Measurements from ENCODE around the gene NUP58.

NUP58 gene

DNA sequence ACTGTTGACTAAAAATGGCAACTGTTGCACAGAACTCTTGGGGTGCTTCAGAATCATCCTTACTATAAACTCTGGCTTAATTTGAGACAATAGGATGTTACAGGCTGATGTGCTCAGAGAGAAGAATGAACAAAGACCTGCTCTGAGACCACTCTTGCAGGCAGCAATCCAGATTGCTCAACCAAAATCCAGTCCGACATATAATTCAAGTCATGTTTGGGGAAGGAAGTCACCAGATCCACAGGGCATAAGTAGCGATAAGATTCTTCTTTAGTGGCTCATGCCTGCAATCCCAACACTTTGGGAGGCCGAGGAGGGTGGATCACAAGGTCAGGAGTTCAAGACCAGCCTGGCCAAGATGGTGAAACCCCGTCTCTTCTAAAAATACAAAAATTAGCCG lies 34.7 kb upstream of the NUP58 start:
- no peaks in the 10 kb centered on the region for H3K9me3 Mint-ChIP-seq
- no peak for DNase-seq
- H3K4me3 Mint-ChIP-seq, result no peak overlapping the region
- TF ChIP-seq, protein P1, sequence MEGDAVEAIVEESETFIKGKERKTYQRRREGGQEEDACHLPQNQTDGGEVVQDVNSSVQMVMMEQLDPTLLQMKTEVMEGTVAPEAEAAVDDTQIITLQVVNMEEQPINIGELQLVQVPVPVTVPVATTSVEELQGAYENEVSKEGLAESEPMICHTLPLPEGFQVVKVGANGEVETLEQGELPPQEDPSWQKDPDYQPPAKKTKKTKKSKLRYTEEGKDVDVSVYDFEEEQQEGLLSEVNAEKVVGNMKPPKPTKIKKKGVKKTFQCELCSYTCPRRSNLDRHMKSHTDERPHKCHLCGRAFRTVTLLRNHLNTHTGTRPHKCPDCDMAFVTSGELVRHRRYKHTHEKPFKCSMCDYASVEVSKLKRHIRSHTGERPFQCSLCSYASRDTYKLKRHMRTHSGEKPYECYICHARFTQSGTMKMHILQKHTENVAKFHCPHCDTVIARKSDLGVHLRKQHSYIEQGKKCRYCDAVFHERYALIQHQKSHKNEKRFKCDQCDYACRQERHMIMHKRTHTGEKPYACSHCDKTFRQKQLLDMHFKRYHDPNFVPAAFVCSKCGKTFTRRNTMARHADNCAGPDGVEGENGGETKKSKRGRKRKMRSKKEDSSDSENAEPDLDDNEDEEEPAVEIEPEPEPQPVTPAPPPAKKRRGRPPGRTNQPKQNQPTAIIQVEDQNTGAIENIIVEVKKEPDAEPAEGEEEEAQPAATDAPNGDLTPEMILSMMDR (IDR thresholded peaks at IDR 0.05), result no peak
- H3K4me1 Mint-ChIP-seq, result no peaks in the 10 kb centered on the region
- H3K27me3 Mint-ChIP-seq (ENCODE audit: low read depth, poor library complexity), result peaks cover 3% of the 10 kb centered on the region
- peaks cover 26% of the 10 kb centered on the region for H3K36me3 Mint-ChIP-seq (ENCODE audit: low read depth)
- no peak overlapping the region for H3K27ac Mint-ChIP-seq

DNA sequence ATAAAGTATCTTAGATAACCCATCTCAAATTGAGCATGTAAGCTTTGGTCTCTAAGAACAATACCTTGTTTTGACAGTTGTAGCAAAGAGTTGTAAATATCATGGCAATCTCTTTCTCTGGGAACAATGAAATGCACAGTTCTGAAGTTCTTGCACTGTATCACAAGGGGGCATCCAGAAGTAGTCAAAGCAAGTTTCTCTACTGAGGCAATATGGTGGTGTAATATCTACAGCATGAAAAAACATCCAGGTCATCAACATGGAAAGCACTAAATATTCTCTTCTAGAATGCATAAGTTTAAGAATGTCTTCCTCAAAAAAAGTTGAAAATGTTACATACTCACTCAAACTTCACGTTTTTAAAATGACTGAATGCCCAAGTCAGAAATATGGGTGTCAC lies 33.7 kb upstream of the NUP58 start:
- DNase-seq, result no peak
- Mint-ChIP-seq H3K9me3 (no peaks in the 10 kb centered on the region), H3K4me3 (no peak overlapping the region), H3K4me1 (no peaks in the 10 kb centered on the region), H3K27ac (no peak overlapping the region), H3K27me3 (ENCODE audit: low read depth, poor library complexity) (peaks cover 3% of the 10 kb centered on the region), H3K36me3 (ENCODE audit: low read depth) (peaks cover 35% of the 10 kb centered on the region)
- TF ChIP-seq, protein P1 (IDR thresholded peaks at IDR 0.05), result no peak

GRCh38 chr13:25268561-25268960 lies 32.9 kb upstream of the NUP58 start:
- Mint-ChIP-seq H3K27me3 (ENCODE audit: low read depth, poor library complexity) (peaks cover 3% of the 10 kb centered on the region), H3K4me3 (no peak overlapping the region), H3K36me3 (ENCODE audit: low read depth) (peaks cover 40% of the 10 kb centered on the region), H3K27ac (no peak overlapping the region), H3K4me1 (no peaks in the 10 kb centered on the region), H3K9me3 (no peaks in the 10 kb centered on the region)
- no peak for DNase-seq
- TF ChIP-seq, protein P1 (IDR thresholded peaks at IDR 0.05), result no peak

DNA sequence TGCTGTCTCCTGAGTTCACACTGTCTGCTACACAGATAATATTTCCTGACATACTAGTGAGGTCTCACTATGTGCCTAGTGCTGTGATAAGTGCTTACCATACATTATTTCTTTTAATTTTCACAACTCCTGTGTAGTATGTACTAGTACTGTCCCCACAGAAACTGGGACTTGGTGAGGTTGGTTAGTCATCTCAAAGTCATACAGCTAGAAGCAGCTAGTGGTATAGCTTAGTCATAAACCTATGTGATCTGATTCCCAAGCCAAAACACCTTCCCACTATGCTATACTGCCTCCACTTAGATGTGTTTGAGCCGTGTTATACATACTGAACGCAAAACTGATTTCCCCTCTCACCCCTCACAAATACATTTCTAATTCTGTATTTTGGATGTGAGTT lies 24.7 kb upstream of the NUP58 start:
- Mint-ChIP-seq H3K9me3 (no peaks in the 10 kb centered on the region), H3K27ac (no peak overlapping the region), H3K27me3 (ENCODE audit: low read depth, poor library complexity) (no peaks in the 10 kb centered on the region), H3K4me3 (no peak overlapping the region), H3K36me3 (ENCODE audit: low read depth) (peaks cover 26% of the 10 kb centered on the region), H3K4me1 (peaks cover 8% of the 10 kb centered on the region)
- no peak for DNase-seq
- TF ChIP-seq, protein P1 (IDR thresholded peaks at IDR 0.05), result no peak

GRCh38 chr13:25280396-25280795 lies 21.0 kb upstream of the NUP58 start:
- DNase-seq, result no peak
- no peaks in the 10 kb centered on the region for H3K27me3 Mint-ChIP-seq (ENCODE audit: low read depth, poor library complexity)
- H3K4me3 Mint-ChIP-seq, result no peak overlapping the region
- H3K9me3 Mint-ChIP-seq, result no peaks in the 10 kb centered on the region
- peaks cover 15% of the 10 kb centered on the region for H3K4me1 Mint-ChIP-seq
- H3K36me3 Mint-ChIP-seq (ENCODE audit: low read depth), result peaks cover 5% of the 10 kb centered on the region
- H3K27ac Mint-ChIP-seq, result no peak overlapping the region
- TF ChIP-seq, protein P1 (IDR thresholded peaks at IDR 0.05), result no peak

- no peak for DNase-seq
- Mint-ChIP-seq H3K4me3 (no peak overlapping the region), H3K27ac (no peak overlapping the region), H3K4me1 (peaks cover 24% of the 10 kb centered on the region), H3K9me3 (no peaks in the 10 kb centered on the region), H3K27me3 (ENCODE audit: low read depth, poor library complexity) (no peaks in the 10 kb centered on the region), H3K36me3 (ENCODE audit: low read depth) (peaks cover 5% of the 10 kb centered on the region)
- TF ChIP-seq, protein P1 (IDR thresholded peaks at IDR 0.05), result no peak
Measured at GRCh38 chr13:25281193-25281934, 20.1 kb upstream of the NUP58 start.
